WTC11 (cell line): ENCODE results near the gene SLAMF6. TPM values are rescaled to one million over a fixed set of nuclear protein-coding genes. Genes with fewer than 3 reads are reported as not detected.

Experiments
- ATAC-seq: fragments of 200-7000 bp; cut with Tn5 transposase; 2 replicates; pipeline ENCODE4 v1.10.0; 2021; ENCODE audit warnings: mild to moderate bottlenecking, moderate library complexity
- CTCF ChIA-PET: fragments of 300-600 bp; sonication (Branson Sonifier 250); formaldehyde crosslinking; loops from one replicate; lab custom pipeline; 2021; ENCODE audit warnings: antibody characterized with exemption; lab: Charles Lee
- POLR2A ChIA-PET: fragments of 350-600 bp; sonication (Branson Sonifier 250); formaldehyde crosslinking; loops from one replicate; lab custom pipeline; 2021; ENCODE audit warnings: antibody characterized with exemption; lab: Charles Lee
- DNase-seq: peaks from one replicate; pipeline ENCODE4 v3.0.0; 2021; ENCODE audit warnings: low spot score
- H3K27ac Mint-ChIP-seq: 2 replicates; pipeline ENCODE4 v1.8.0; 2021; ENCODE audit warnings: mixed read lengths
- H3K27me3 Mint-ChIP-seq: 2 replicates; pipeline ENCODE4 v1.8.0; 2021; ENCODE audit warnings: low read depth, mild to moderate bottlenecking, moderate library complexity, mixed read lengths
- H3K36me3 Mint-ChIP-seq: 2 replicates; pipeline ENCODE4 v1.8.0; 2021; ENCODE audit warnings: mixed read lengths
- H3K4me1 Mint-ChIP-seq: 2 replicates; pipeline ENCODE4 v1.8.0; 2022; ENCODE audit warnings: mixed read lengths
- H3K4me3 Mint-ChIP-seq: 2 replicates; pipeline ENCODE4 v1.8.0; 2021; ENCODE audit warnings: mild to moderate bottlenecking, moderate library complexity, mixed read lengths
- H3K9me3 Mint-ChIP-seq: 2 replicates; pipeline ENCODE4 v1.8.0; 2021; ENCODE audit warnings: mixed read lengths
- ATF1 ChIP-seq: sonication (generic); formaldehyde crosslinking; IDR thresholded peaks from 2 replicates; pipeline ENCODE4 v1.8.1; 2023; ENCODE audit warnings: mild to moderate bottlenecking, moderate library complexity, missing genetic modification reagents
- ATF2 ChIP-seq: sonication (generic); formaldehyde crosslinking; IDR thresholded peaks from 2 replicates; pipeline ENCODE4 v1.8.1; 2022; ENCODE audit warnings: low read depth, missing genetic modification reagents, borderline replicate concordance
- CREB1 ChIP-seq: sonication (generic); formaldehyde crosslinking; IDR thresholded peaks from 2 replicates; pipeline ENCODE4 v1.8.0; 2023; ENCODE audit warnings: mild to moderate bottlenecking, missing genetic modification reagents
- E2F1 ChIP-seq: sonication (generic); formaldehyde crosslinking; IDR thresholded peaks from 2 replicates; pipeline ENCODE4 v1.8.0; 2022; ENCODE audit warnings: mild to moderate bottlenecking, missing genetic modification reagents
- EMX1 ChIP-seq: fragments of 250-450 bp; sonication (Bioruptor Pico); IDR thresholded peaks from 2 replicates; pipeline ENCODE4 v1.8.0; 2021; ENCODE audit warnings: mild to moderate bottlenecking
- ETV6 ChIP-seq: sonication (generic); formaldehyde crosslinking; IDR thresholded peaks from 2 replicates; pipeline ENCODE4 v1.8.1; 2022; ENCODE audit warnings: mild to moderate bottlenecking, missing genetic modification reagents
- FOXK1 ChIP-seq: sonication (generic); formaldehyde crosslinking; IDR thresholded peaks from 2 replicates; pipeline ENCODE4 v1.8.0; 2022; ENCODE audit warnings: mild to moderate bottlenecking, moderate library complexity, missing genetic modification reagents
- HMGA2 ChIP-seq: fragments of 250-450 bp; sonication (Bioruptor Pico); IDR thresholded peaks from 2 replicates; pipeline ENCODE4 v1.4.0; 2021; ENCODE audit warnings: mild to moderate bottlenecking, moderate library complexity
- IRF2 ChIP-seq: sonication (generic); formaldehyde crosslinking; IDR thresholded peaks from 2 replicates; pipeline ENCODE4 v1.8.0; 2022; ENCODE audit warnings: low read depth, missing genetic modification reagents, borderline replicate concordance
- NR1H2 ChIP-seq: sonication (generic); formaldehyde crosslinking; IDR thresholded peaks from 2 replicates; pipeline ENCODE4 v1.9.0; 2021; ENCODE audit warnings: mild to moderate bottlenecking, moderate library complexity, missing genetic modification reagents
- OVOL2 ChIP-seq: fragments of 250-450 bp; sonication (Bioruptor Pico); IDR thresholded peaks from 2 replicates; pipeline ENCODE4 v1.9.0; 2021; ENCODE audit warnings: mild to moderate bottlenecking, borderline replicate concordance
- PRRX2 ChIP-seq: fragments of 250-450 bp; sonication (Bioruptor Pico); IDR thresholded peaks from 2 replicates; pipeline ENCODE4 v1.8.0; 2021; ENCODE audit warnings: mild to moderate bottlenecking
- RELA ChIP-seq: sonication (generic); formaldehyde crosslinking; IDR thresholded peaks from 2 replicates; pipeline ENCODE4 v1.8.1; 2022; ENCODE audit warnings: missing genetic modification reagents, mild to moderate bottlenecking, borderline replicate concordance
- TP53 ChIP-seq: sonication (generic); formaldehyde crosslinking; IDR thresholded peaks from 2 replicates; pipeline ENCODE4 v1.8.1; 2023; ENCODE audit warnings: mild to moderate bottlenecking, missing genetic modification reagents
- ZNF138 ChIP-seq: sonication (generic); formaldehyde crosslinking; conservative IDR thresholded peaks from 2 replicates; pipeline ENCODE4 v1.8.1; 2022; ENCODE audit warnings: mild to moderate bottlenecking, moderate library complexity, missing genetic modification reagents
- total RNA-seq: library from RNA; stranded (reverse); gene quantifications from 3 replicates; pipeline ENCODE4 v1.2.3, GENCODE V29; 2021
- TF ChIP-seq, protein P1 (sequence below): sonication (generic); formaldehyde crosslinking; conservative IDR thresholded peaks from 2 replicates; pipeline ENCODE4 v1.8.1; 2023; ENCODE audit warnings: mild to moderate bottlenecking, low read depth, missing genetic modification reagents, moderate library complexity
- TF ChIP-seq, protein P2 (sequence below): sonication (generic); formaldehyde crosslinking; IDR thresholded peaks from 2 replicates; pipeline ENCODE4 v1.8.1; 2023; ENCODE audit warnings: mild to moderate bottlenecking, missing genetic modification reagents, borderline replicate concordance
- TF ChIP-seq, protein P3 (sequence below): fragments of 200-600 bp; IDR thresholded peaks from 2 replicates; pipeline ENCODE4 v1.8.0; 2022; ENCODE audit warnings: antibody characterized with exemption

SLAMF6 gene
- total RNA-seq, 1 experiment from 2014 or later, result not detected

- TF ChIP-seq ATF2 (CRISPR knock-in tag), result no peak
- TF ChIP-seq, protein P1, sequence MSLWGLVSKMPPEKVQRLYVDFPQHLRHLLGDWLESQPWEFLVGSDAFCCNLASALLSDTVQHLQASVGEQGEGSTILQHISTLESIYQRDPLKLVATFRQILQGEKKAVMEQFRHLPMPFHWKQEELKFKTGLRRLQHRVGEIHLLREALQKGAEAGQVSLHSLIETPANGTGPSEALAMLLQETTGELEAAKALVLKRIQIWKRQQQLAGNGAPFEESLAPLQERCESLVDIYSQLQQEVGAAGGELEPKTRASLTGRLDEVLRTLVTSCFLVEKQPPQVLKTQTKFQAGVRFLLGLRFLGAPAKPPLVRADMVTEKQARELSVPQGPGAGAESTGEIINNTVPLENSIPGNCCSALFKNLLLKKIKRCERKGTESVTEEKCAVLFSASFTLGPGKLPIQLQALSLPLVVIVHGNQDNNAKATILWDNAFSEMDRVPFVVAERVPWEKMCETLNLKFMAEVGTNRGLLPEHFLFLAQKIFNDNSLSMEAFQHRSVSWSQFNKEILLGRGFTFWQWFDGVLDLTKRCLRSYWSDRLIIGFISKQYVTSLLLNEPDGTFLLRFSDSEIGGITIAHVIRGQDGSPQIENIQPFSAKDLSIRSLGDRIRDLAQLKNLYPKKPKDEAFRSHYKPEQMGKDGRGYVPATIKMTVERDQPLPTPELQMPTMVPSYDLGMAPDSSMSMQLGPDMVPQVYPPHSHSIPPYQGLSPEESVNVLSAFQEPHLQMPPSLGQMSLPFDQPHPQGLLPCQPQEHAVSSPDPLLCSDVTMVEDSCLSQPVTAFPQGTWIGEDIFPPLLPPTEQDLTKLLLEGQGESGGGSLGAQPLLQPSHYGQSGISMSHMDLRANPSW (CRISPR knock-in tag), result no peak
- TF ChIP-seq NR1H2 (CRISPR knock-in tag), result no peak
- TF ChIP-seq RELA, result no peak
- TF ChIP-seq IRF2 (CRISPR knock-in tag), result no peak
- no peak for TF ChIP-seq PRRX2 (CRISPR knock-in tag)
- TF ChIP-seq EMX1 (CRISPR knock-in tag), result no peak
- TF ChIP-seq OVOL2 (CRISPR knock-in tag), result no peak
- TF ChIP-seq CREB1 (CRISPR knock-in tag), result no peak
- no peak for TF ChIP-seq TP53 (CRISPR knock-in tag)
- TF ChIP-seq, all 79 proteins: peak for 0
Observed at GRCh38 chr1:160459056-160459455, 64.0 kb downstream of the SLAMF6 start (continued).

DNA sequence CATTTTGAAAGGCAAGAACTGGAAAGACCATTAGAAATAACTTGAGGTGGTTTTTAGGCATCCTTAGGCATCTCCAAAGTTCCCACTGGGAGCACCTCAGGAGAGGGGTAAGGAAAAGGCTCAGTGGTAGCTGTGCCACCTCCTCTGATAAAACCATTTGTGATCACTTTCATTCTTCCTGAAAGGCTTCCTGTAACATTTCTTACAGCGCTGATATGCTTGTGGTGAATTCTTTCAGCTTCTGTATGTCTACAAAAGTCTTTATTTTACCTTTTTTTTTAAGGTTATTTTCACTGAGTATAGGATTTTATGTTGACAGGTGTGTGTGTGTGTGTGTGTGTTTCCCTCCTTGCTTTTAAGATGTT is 67.9 kb downstream of the SLAMF6 start:
- CTCF ChIA-PET, result no interaction called here

More for the DNA sequence above, 67.9 kb downstream of the SLAMF6 start:
- H3K36me3 Mint-ChIP-seq, result no peaks in the 10 kb centered on the region
- TF ChIP-seq HMGA2 (CRISPR knock-in tag) (no peak), ETV6 (CRISPR knock-in tag) (no peak), IRF2 (CRISPR knock-in tag) (no peak), EMX1 (CRISPR knock-in tag) (no peak), E2F1 (CRISPR knock-in tag) (no peak), ATF1 (CRISPR knock-in tag) (no peak), FOXK1 (no peak), ZNF138 (no peak)
- TF ChIP-seq, protein P2, sequence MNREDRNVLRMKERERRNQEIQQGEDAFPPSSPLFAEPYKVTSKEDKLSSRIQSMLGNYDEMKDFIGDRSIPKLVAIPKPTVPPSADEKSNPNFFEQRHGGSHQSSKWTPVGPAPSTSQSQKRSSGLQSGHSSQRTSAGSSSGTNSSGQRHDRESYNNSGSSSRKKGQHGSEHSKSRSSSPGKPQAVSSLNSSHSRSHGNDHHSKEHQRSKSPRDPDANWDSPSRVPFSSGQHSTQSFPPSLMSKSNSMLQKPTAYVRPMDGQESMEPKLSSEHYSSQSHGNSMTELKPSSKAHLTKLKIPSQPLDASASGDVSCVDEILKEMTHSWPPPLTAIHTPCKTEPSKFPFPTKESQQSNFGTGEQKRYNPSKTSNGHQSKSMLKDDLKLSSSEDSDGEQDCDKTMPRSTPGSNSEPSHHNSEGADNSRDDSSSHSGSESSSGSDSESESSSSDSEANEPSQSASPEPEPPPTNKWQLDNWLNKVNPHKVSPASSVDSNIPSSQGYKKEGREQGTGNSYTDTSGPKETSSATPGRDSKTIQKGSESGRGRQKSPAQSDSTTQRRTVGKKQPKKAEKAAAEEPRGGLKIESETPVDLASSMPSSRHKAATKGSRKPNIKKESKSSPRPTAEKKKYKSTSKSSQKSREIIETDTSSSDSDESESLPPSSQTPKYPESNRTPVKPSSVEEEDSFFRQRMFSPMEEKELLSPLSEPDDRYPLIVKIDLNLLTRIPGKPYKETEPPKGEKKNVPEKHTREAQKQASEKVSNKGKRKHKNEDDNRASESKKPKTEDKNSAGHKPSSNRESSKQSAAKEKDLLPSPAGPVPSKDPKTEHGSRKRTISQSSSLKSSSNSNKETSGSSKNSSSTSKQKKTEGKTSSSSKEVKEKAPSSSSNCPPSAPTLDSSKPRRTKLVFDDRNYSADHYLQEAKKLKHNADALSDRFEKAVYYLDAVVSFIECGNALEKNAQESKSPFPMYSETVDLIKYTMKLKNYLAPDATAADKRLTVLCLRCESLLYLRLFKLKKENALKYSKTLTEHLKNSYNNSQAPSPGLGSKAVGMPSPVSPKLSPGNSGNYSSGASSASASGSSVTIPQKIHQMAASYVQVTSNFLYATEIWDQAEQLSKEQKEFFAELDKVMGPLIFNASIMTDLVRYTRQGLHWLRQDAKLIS (CRISPR knock-in tag), result no peak
- TF ChIP-seq, protein P3, sequence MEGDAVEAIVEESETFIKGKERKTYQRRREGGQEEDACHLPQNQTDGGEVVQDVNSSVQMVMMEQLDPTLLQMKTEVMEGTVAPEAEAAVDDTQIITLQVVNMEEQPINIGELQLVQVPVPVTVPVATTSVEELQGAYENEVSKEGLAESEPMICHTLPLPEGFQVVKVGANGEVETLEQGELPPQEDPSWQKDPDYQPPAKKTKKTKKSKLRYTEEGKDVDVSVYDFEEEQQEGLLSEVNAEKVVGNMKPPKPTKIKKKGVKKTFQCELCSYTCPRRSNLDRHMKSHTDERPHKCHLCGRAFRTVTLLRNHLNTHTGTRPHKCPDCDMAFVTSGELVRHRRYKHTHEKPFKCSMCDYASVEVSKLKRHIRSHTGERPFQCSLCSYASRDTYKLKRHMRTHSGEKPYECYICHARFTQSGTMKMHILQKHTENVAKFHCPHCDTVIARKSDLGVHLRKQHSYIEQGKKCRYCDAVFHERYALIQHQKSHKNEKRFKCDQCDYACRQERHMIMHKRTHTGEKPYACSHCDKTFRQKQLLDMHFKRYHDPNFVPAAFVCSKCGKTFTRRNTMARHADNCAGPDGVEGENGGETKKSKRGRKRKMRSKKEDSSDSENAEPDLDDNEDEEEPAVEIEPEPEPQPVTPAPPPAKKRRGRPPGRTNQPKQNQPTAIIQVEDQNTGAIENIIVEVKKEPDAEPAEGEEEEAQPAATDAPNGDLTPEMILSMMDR, result no peak
- H3K27me3 Mint-ChIP-seq, result 0 out of 2 replicates have a peak, but pooled peaks cover 2% of the 10 kb centered on the region
- POLR2A ChIA-PET, result no interaction called here
- H3K4me3 Mint-ChIP-seq, result no peak overlapping the region
- no peak overlapping the region for H3K27ac Mint-ChIP-seq
- H3K9me3 Mint-ChIP-seq, result no peaks in the 10 kb centered on the region
- DNase-seq, result no peak
- H3K4me1 Mint-ChIP-seq, result peaks cover 10% of the 10 kb centered on the region
- ATAC-seq, result no peak
